A549 (cell line): Measurements from ENCODE around the gene DNAJC15. TPM values are rescaled to one million over a fixed set of nuclear protein-coding genes. Genes with fewer than 3 reads are reported as not detected.

Experiments used
- ATAC-seq, 2 experiments: fragments of 200-7000 bp in 1 of 2; fragments of >200 bp in 1 of 2; cut with Nextera tagmentation in 1 of 2; cut with Tn5 transposase in 1 of 2; 3 replicates each; pipeline versions ENCODE4 v1.8.0 to v1.9.1; 2018 to 2020; ENCODE audit warnings: mild to moderate bottlenecking in 1 of 2, moderate library complexity in 1 of 2
- CTCF ChIA-PET: fragments of 300-600 bp; sonication (Branson Sonifier 250); formaldehyde crosslinking; extraction: SDS; loops from one replicate; lab custom pipeline; 2021; ENCODE audit warnings: antibody characterized with exemption, inconsistent platforms; lab: Yijun Ruan, JAX
- POLR2A ChIA-PET: fragments of 350-600 bp; formaldehyde crosslinking; extraction: SDS; loops from one replicate; lab custom pipeline; 2021; ENCODE audit warnings: antibody characterized with exemption, inconsistent platforms; lab: Yijun Ruan, JAX
- DNase-seq, 2 experiments: peaks; one replicate each; pipeline versions ENCODE4 v3.0.0 to v3.0.0-alpha.2; 2011 to 2016; ENCODE audit warnings: low read depth in 1 of 2, low spot score in 1 of 2
- FAIRE-seq: peaks from 2 replicates; lab custom pipeline; 2011; peaks lifted over from hg19 to GRCh38; lab: Jason Lieb, UNC
- H3K27ac ChIP-seq, 2 experiments: fragments of >200 bp; sonication (Bioruptor Twin); formaldehyde crosslinking; 3 replicates each; pipeline ENCODE4 v1.5.1; 2016 to 2017
- H3K4me1 ChIP-seq: fragments of >200 bp; sonication (Bioruptor Twin); formaldehyde crosslinking; 3 replicates; pipeline ENCODE4 v1.6.1; 2016
- H3K4me2 ChIP-seq: fragments of >200 bp; sonication (Bioruptor Twin); formaldehyde crosslinking; 3 replicates; pipeline ENCODE4 v1.6.1; 2016
- H3K4me3 ChIP-seq: fragments of >200 bp; sonication (Bioruptor Twin); formaldehyde crosslinking; 3 replicates; pipeline ENCODE4 v1.5.1; 2016
- H3K9me3 ChIP-seq: fragments of >200 bp; sonication (Bioruptor Twin); formaldehyde crosslinking; 3 replicates; pipeline ENCODE4 v1.6.1; 2016
- ATOH8 ChIP-seq: fragments of 250-450 bp; sonication (Bioruptor Pico); IDR thresholded peaks from 2 replicates; pipeline ENCODE4 v1.5.0; 2020; ENCODE audit warnings: low read depth, mild to moderate bottlenecking, moderate library complexity
- BHLHE40 ChIP-seq: IDR thresholded peaks from 2 replicates; pipeline ENCODE4 v1.6.1; 2012; ENCODE audit warnings: low read depth, low read length, inconsistent platforms
- CEBPB ChIP-seq, 2 experiments: fragments of >200 bp in 1 of 2; sonication (Bioruptor Twin) in 1 of 2; formaldehyde crosslinking in 1 of 2; IDR thresholded peaks; 2 replicates each; pipeline ENCODE4 v1.6.1; 2012 to 2016
- CHD4 ChIP-seq: fragments of 200-600 bp; sonication (generic); IDR thresholded peaks from 2 replicates; pipeline ENCODE4 v1.6.1; 2016; ENCODE audit warnings: antibody characterized with exemption, mild to moderate bottlenecking, borderline replicate concordance
- CTCF ChIP-seq: fragments of >200 bp; sonication (Bioruptor Twin); formaldehyde crosslinking; IDR thresholded peaks from 3 replicates; pipeline ENCODE4 v1.5.1; 2016
- EHF ChIP-seq: fragments of 250-450 bp; sonication (Bioruptor Pico); IDR thresholded peaks from 2 replicates; pipeline ENCODE4 v1.5.0; 2020; ENCODE audit warnings: mild to moderate bottlenecking
- EHMT2 ChIP-seq: fragments of 200-600 bp; sonication (generic); IDR thresholded peaks from 2 replicates; pipeline ENCODE4 v1.6.1; 2016; ENCODE audit warnings: antibody characterized with exemption, low read depth, mild to moderate bottlenecking, moderate library complexity
- ELK1 ChIP-seq: fragments of 150-350 bp; IDR thresholded peaks from 2 replicates; pipeline ENCODE4 v1.6.1; 2014; ENCODE audit warnings: low read depth, mild to moderate bottlenecking, low read length
- ESRRA ChIP-seq: fragments of 150-350 bp; IDR thresholded peaks from 2 replicates; pipeline ENCODE4 v1.6.1; 2014; ENCODE audit warnings: mild to moderate bottlenecking, low read length, borderline replicate concordance
- GATA3 ChIP-seq: IDR thresholded peaks from 2 replicates; pipeline ENCODE4 v1.6.1; 2012; ENCODE audit warnings: borderline replicate concordance
- JUN ChIP-seq, 2 experiments: fragments of >200 bp; sonication (Bioruptor Twin); formaldehyde crosslinking; IDR thresholded peaks; 2 replicates in 1 of 2; 3 replicates in 1 of 2; pipeline ENCODE4 v1.6.1; 2016 to 2017
- KDM5A ChIP-seq: fragments of 200-600 bp; sonication (generic); IDR thresholded peaks from 2 replicates; pipeline ENCODE4 v1.6.1; 2016; ENCODE audit warnings: antibody characterized with exemption, mild to moderate bottlenecking
- MAFK ChIP-seq: fragments of 450-650 bp; IDR thresholded peaks from 2 replicates; pipeline ENCODE4 v1.6.1; 2014; ENCODE audit not compliant: partially characterized antibody
- MAX ChIP-seq: IDR thresholded peaks from 2 replicates; pipeline ENCODE4 v1.6.1; 2012
- NR3C1 ChIP-seq: fragments of >200 bp; sonication (Bioruptor Twin); formaldehyde crosslinking; IDR thresholded peaks from 3 replicates; pipeline ENCODE4 v1.6.1; 2017
- PHF8 ChIP-seq: fragments of 200-600 bp; sonication (generic); IDR thresholded peaks from 2 replicates; pipeline ENCODE4 v1.6.1; 2016; ENCODE audit warnings: low read depth, mild to moderate bottlenecking, antibody characterized with exemption, moderate library complexity, borderline replicate concordance
- POLR2AphosphoS2 ChIP-seq: conservative IDR thresholded peaks from 2 replicates; pipeline ENCODE4 v1.6.1; 2012; ENCODE audit warnings: low read length, improper control_type of control experiment, inconsistent platforms
- RARB ChIP-seq: fragments of 250-450 bp; sonication (Bioruptor Pico); IDR thresholded peaks from 2 replicates; pipeline ENCODE4 v1.8.0; 2021; ENCODE audit warnings: mild to moderate bottlenecking, moderate library complexity
- RCOR1 ChIP-seq: fragments of 150-350 bp; IDR thresholded peaks from 2 replicates; pipeline ENCODE4 v1.6.1; 2014; ENCODE audit warnings: antibody characterized with exemption, low read length, low read depth
- RFX5 ChIP-seq: fragments of 450-650 bp; IDR thresholded peaks from 2 replicates; pipeline ENCODE4 v1.7.1; 2014; ENCODE audit warnings: antibody characterized with exemption, mild to moderate bottlenecking, moderate library complexity
- SMC3 ChIP-seq: fragments of >200 bp; sonication (Bioruptor Twin); formaldehyde crosslinking; IDR thresholded peaks from 3 replicates; pipeline ENCODE4 v1.6.1; 2018; ENCODE audit warnings: inconsistent platforms
- ZSCAN20 ChIP-seq: fragments of 250-450 bp; sonication (Bioruptor Pico); IDR thresholded peaks from 2 replicates; pipeline ENCODE4 v1.8.0; 2022; ENCODE audit warnings: mild to moderate bottlenecking, moderate library complexity
- WGBS: methylation state at CpG from one replicate; pipeline ENCODE4 v1.1.6; 2017; ENCODE audit errors: missing lambda C conversion rate; 5-methylcytosine and 5-hydroxymethylcytosine counted together
- polyA plus RNA-seq, 4 experiments: library from polyadenylated mRNA; depleted of rRNA in 3 of 4; stranded (reverse); fragments of >200 nt; fragmentation: RNase III in 1 of 4; extraction: RNeasy Plus Mini Kit Qiagen cat#74134 plus additional on column Dnase treatment in 1 of 4; gene quantifications; 2 replicates in 3 of 4; 3 replicates in 1 of 4; pipeline ENCODE4 v1.2.3, GENCODE V29; 2011 to 2017

The DNAJC15 gene
- polyA plus RNA-seq, 2 of the 4 experiments (the other 2 are of a cell fraction), result 0.03 to 0.05 TPM

- H3K4me3 ChIP-seq, result no peak overlapping the region
- ChIA-PET POLR2A (no interaction called here), CTCF (interaction anchor here (0.6 to 1.8 kb wide), 2 partner anchors 28 to 86 kb away, joined by 3 to 4 read pairs; no protein-coding TSS in a partner anchor)
- ATAC-seq (no peak), DNase-seq (no peak), FAIRE-seq (no peak)
- H3K9me3 ChIP-seq, result no peaks in the 10 kb centered on the region
- peak overlapping the region; percentile 28 to 47; a peak in 2 of 6 replicates for H3K27ac ChIP-seq
- TF ChIP-seq EHF (CRISPR knock-in tag) (no peak), GATA3 (no peak), CEBPB (IDR thresholded peaks at IDR 0.05) (no peak), ESRRA (no peak), POLR2AphosphoS2 (no peak), RARB (CRISPR knock-in tag) (no peak), CTCF (no peak), ELK1 (no peak), RCOR1 (no peak), NR3C1 (no peak), ATOH8 (CRISPR knock-in tag) (no peak), MAX (no peak), EHMT2 (no peak), JUN (IDR thresholded peaks at IDR 0.05) (no peak), KDM5A (no peak), BHLHE40 (no peak)
- H3K4me1 ChIP-seq, result peaks cover 21% of the 10 kb centered on the region
- H3K4me2 ChIP-seq, result no peak overlapping the region
- 0% methylated on average over 2 of the region's 2 CpGs for WGBS
These were observed 23.9 kb upstream of the DNAJC15 start for GRCh38 chr13:42999491-42999890.

GRCh38 chr13:43000676-43001075, 22.7 kb upstream of the DNAJC15 start:
- FAIRE-seq, result no peak
- no peak overlapping the region for H3K4me3 ChIP-seq
- 59% methylated on average over 4 of the region's 4 CpGs for WGBS
- no peaks in the 10 kb centered on the region for H3K9me3 ChIP-seq
- no peak for ATAC-seq
- H3K27ac ChIP-seq, result peak overlapping the region; percentile 9 to 26; a peak in 1 of 6 replicates
- ChIA-PET POLR2A (no interaction called here), CTCF (no interaction called here)
- DNase-seq, result no peak
- TF ChIP-seq PHF8 (no peak), MAFK (peak; percentile 27)
- no peak overlapping the region for H3K4me2 ChIP-seq
- peaks cover 33% of the 10 kb centered on the region for H3K4me1 ChIP-seq

GRCh38 chr13:43002021-43002420, 21.4 kb upstream of the DNAJC15 start:
- Histone ChIP-seq H3K27ac (peak overlapping the region in 1 of 2 experiments; percentile 79; a peak in 1 of 6 replicates), H3K4me2 (no peak overlapping the region), H3K9me3 (no peaks in the 10 kb centered on the region), H3K4me3 (no peak overlapping the region), H3K4me1 (peaks cover 34% of the 10 kb centered on the region)
- ATAC-seq (no peak), FAIRE-seq (no peak), DNase-seq (no peak)
- TF ChIP-seq ZSCAN20 (CRISPR knock-in tag) (no peak), RFX5 (no peak), SMC3 (no peak), CHD4 (no peak)
- CTCF ChIA-PET, result no interaction called here
- POLR2A ChIA-PET, result no interaction called here
- WGBS, result 72% methylated on average over 2 of the region's 2 CpGs
